Testis (tissue), 3 donors: Measurements from ENCODE around the gene ALPG. TPM values are rescaled to one million over a fixed set of nuclear protein-coding genes. Genes with fewer than 3 reads are reported as not detected.
"Not testable (repeated sequence)": the region's sequence is repeated elsewhere in the genome, so short reads cannot be mapped to it uniquely, and the experiment has no call there.

Source experiments
- DNase-seq: peaks from one replicate; pipeline ENCODE4 v3.0.0-alpha.2; 2019
- H3K27ac ChIP-seq, 2 donors: fragments of 200-600 bp; sonication (generic); one replicate each; pipeline ENCODE4 v1.5.1; 2019
- H3K27me3 ChIP-seq: fragments of 200-600 bp; sonication (generic); one replicate; pipeline ENCODE4 v1.5.1; 2019
- H3K36me3 ChIP-seq: fragments of 200-600 bp; sonication (generic); one replicate; pipeline ENCODE4 v1.5.1; 2017; ENCODE audit warnings: low read depth; ENCODE audit errors: missing control alignments
- H3K4me1 ChIP-seq: fragments of 200-600 bp; sonication (generic); one replicate; pipeline ENCODE4 v1.5.1; 2019
- H3K4me3 ChIP-seq, 2 donors: fragments of 200-600 bp; sonication (generic); one replicate each; pipeline ENCODE4 v1.5.1; 2017 to 2019
- H3K9me3 ChIP-seq: fragments of 200-600 bp; sonication (generic); one replicate; pipeline ENCODE4 v1.5.1; 2017
- POLR2A ChIP-seq: fragments of 450-650 bp; IDR thresholded peaks from one replicate; pipeline ENCODE4 v1.6.1; 2017; ENCODE audit warnings: antibody characterized with exemption, mild to moderate bottlenecking, moderate library complexity
- WGBS, 2 donors: methylation state at CpG; one replicate each; pipeline ENCODE4 v1.1.5; 2018; 5-methylcytosine and 5-hydroxymethylcytosine counted together
- intact Hi-C: fragments of 100-400 bp; cut with DNase I; formaldehyde crosslinking; loops from one replicate; pipeline ENCODE4 v1.15.1; 2023; ENCODE audit warnings: low total_unique reads
- polyA plus RNA-seq: library from polyadenylated mRNA; stranded (reverse); fragments of 350-450 nt; fragmentation: Illumina TruSeq; extraction: RNeasy Lipid Tissue Mini Kit (QIAGEN cat#74804); gene quantifications from one replicate; pipeline ENCODE4 v1.2.3, GENCODE V29; 2014; ENCODE audit warnings: low read depth, low replicate concordance; ENCODE audit not compliant: insufficient read depth
- total RNA-seq, 2 donors: library from RNA; depleted of rRNA; stranded (reverse); fragments of >200 nt; gene quantifications; one replicate each; pipeline ENCODE4 v1.2.3, GENCODE V29; 2016
- TF ChIP-seq, protein P1 (sequence below), 3 experiments: fragments of 450-650 bp in 2 of 3; fragments of 200-600 bp in 1 of 3; sonication (generic) in 1 of 3; IDR thresholded peaks; one replicate each; pipeline ENCODE4 v1.5.1; 2016 to 2019; ENCODE audit warnings: antibody characterized with exemption in 3 of 3, mild to moderate bottlenecking in 2 of 3, moderate library complexity in 1 of 3

Gene ALPG
- total and polyA plus RNA-seq, 3 donors from 2014 or later, result 0.44 to 1.0 (median 0.93) TPM

DNA sequence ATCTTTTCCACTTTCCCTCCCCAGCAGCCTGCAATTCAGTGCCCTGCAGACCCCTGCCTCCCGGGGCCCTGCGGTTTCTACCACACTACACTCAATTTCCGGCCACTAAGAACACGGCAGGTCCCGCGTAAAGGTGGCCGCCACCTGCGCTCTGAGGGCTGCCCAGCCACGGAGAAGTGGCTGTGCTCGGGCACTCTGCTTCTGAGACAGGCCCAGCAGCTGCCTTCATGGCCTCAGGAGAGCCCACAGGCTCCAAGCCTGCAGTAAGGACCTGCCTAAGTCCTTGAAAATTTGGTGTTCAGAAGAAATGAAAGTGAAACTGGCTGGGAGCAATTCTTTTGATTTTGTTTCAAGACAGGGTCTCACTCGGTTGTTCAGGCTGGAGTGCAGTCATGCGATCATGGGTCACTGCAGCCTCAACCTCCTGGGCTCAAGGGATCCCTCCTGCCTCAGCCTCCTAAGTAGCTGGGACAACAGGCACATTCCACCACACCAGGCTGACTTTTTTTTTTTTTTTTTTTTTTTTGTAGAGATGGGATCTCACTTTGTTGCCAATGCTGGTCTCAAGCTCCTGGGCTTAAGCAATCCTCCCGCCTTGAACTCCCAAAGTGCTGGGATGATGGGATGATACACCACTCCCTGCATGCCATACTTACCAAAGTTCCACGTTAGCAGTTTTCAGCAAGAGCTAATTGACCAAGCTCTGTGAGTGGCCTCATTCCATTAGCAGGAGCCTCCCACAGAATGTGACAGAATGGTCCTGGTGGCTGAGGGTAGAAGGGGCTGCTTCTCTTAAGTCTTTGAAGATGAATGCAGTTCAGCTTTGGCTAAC is 42.6 kb upstream of the ALPG start:
- Histone ChIP-seq H3K4me1 (peaks cover 7% of the 10 kb centered on the region), H3K4me3 (no peak overlapping the region), H3K36me3 (no peaks in the 10 kb centered on the region), H3K9me3 (no peaks in the 10 kb centered on the region), H3K27ac (no peak overlapping the region), H3K27me3 (no peaks in the 10 kb centered on the region)
- intact Hi-C loops, result no loop called here
- TF ChIP-seq, protein P1, sequence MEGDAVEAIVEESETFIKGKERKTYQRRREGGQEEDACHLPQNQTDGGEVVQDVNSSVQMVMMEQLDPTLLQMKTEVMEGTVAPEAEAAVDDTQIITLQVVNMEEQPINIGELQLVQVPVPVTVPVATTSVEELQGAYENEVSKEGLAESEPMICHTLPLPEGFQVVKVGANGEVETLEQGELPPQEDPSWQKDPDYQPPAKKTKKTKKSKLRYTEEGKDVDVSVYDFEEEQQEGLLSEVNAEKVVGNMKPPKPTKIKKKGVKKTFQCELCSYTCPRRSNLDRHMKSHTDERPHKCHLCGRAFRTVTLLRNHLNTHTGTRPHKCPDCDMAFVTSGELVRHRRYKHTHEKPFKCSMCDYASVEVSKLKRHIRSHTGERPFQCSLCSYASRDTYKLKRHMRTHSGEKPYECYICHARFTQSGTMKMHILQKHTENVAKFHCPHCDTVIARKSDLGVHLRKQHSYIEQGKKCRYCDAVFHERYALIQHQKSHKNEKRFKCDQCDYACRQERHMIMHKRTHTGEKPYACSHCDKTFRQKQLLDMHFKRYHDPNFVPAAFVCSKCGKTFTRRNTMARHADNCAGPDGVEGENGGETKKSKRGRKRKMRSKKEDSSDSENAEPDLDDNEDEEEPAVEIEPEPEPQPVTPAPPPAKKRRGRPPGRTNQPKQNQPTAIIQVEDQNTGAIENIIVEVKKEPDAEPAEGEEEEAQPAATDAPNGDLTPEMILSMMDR (IDR thresholded peaks at IDR 0.05), result no peak
- no peak for TF ChIP-seq POLR2A
- 73 to 77% methylated on average over 13 to 14 of the region's 14 CpGs for WGBS, 2 donors
- no peak for DNase-seq

DNA sequence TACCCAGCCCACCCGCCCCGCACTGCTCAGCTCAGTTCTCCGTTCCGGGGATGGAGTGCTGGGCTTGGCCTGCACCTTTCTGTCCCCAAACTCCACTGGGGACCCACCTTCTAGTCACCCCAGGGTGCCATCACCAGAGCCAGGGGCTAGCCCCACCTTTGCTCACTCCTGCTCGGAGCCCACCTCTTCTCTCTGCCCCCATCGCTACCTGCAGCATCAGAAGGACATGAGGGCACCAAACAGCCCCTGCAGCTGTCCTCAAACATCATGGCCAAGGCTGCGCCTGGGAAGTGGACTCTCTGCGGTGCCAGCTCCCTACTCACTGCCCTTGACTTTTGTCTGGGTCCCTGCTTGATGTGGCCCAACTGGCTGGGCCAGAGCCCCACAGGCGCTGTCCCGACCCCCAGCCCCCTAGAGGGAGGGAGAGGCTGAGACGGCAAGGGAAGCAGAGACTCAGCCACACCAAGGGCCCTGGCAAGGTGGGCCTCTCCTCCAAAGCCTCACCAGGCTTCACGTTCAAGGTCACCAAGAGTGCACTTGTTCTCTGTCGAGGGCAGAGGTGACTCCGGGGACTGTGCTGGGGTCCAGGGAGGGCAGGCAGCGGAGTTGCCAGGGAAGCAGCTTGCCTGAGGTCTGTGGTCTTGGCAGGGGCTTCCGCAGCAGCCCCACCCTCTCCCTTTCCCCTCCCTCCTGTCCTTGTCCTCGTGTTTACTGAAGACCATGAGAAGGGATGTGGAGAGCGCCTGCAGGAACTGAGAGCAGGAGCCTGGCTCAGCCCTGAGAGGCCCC is 41.6 kb upstream of the ALPG start:
- intact Hi-C loops, H3K27ac ChIP-seq, H3K4me3 ChIP-seq, H3K36me3 ChIP-seq, H3K4me1 ChIP-seq, DNase-seq, H3K27me3 ChIP-seq, H3K9me3 ChIP-seq: not testable (repeated sequence)
- WGBS, 2 donors, result 75 to 85% methylated on average over 10 to 18 of the region's 18 CpGs

DNA sequence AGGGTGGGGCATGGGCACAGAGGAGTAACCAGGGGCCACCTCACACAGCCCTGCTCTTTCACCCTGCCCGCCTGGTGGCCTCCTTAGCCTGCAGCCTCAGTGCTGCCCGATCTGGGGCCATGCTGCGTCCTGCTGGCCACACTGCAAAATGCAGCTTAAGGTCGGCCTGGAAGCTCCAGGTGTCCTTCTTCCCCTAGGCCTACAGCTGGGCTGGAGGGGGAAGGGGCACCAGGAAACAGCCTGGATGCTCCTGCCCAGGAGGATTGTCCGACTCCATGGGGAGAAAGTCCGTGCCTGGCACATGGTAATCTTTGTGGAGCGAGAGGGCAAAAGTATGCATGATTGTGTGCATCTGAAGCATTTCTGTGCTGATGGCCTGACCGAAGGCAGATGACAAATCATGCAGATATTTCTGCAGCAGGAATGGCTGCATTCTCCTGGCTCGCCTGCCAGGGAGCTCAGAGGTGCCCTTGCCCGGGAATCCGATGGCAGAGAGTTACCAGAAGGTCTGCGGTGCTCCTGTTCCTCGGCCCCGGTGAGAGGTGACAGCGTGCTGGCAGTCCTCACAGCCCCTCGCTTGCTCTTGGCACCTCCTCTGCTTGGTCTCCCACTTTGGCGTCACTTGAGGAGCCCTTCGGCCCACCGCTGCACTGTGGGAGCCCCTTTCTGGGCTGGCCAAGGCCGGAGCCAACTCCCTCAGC is 40.9 kb upstream of the ALPG start:
- no peak for DNase-seq
- H3K36me3 ChIP-seq, result no peaks in the 10 kb centered on the region
- peaks cover 7% of the 10 kb centered on the region for H3K4me1 ChIP-seq
- no peaks in the 10 kb centered on the region for H3K27me3 ChIP-seq
- WGBS, 2 donors, result 64 to 66% methylated on average over 15 to 19 of the region's 20 CpGs
- intact Hi-C loops, result no loop called here
- TF ChIP-seq, protein P1 (IDR thresholded peaks at IDR 0.05), result peak in 2 of 3 experiments; percentile 39 to 53
- TF ChIP-seq POLR2A, result no peak
- H3K9me3 ChIP-seq, result no peaks in the 10 kb centered on the region
- peak overlapping the region in 1 of 2 donors; percentile 13 for H3K4me3 ChIP-seq
- H3K27ac ChIP-seq, result no peak overlapping the region

DNA sequence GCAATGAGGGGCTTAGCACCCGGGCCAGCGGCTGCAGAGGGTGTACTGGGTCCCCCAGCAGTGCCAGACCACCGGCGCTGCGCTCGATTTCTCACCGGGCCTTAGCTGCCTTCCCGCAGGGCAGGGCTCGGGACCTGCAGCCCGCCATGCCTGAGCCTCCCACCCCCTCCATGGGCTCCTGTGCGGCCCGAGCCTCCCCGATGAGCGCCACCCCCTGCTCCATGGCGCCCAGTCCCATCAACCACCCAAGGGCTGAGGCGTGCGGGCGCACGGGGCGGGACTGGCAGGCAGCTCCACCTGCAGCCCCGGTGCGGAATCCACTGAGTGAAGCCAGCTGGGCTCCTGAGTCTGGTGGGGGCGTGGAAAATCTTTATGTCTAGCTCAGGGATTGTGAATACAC is 40.2 kb upstream of the ALPG start:
- 89% methylated on average over 23 of the region's 23 CpGs; no CpG with 5 or more reads in 1 of the 2 donors for WGBS, 2 donors
- H3K9me3 ChIP-seq, DNase-seq: not testable (repeated sequence)

DNA sequence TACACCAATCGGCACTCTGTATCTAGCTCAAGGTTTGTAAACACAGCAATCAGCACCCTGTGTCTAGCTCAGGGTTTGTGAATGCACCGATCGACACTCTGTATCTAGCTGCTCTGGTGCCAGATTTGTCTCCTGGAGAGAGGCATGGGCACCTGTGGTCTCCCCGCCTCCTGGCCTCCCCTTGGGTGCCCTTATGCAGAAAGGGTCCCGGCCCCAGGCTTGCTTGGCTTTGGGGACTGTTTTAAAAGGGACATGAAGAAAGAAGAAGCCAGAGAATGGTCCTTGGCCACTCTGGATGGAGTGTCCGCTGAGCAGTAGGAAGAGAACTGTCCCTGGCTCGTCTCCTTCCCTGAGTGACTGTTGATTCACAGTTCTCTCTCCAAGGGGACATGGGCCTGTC is 39.6 kb upstream of the ALPG start:
- Histone ChIP-seq H3K36me3 (no peaks in the 10 kb centered on the region), H3K27me3 (no peaks in the 10 kb centered on the region), H3K9me3 (no peaks in the 10 kb centered on the region), H3K4me3 (no peak overlapping the region), H3K27ac (no peak overlapping the region), H3K4me1 (peaks cover 7% of the 10 kb centered on the region)
- no peak for TF ChIP-seq POLR2A
- TF ChIP-seq, protein P1 (IDR thresholded peaks at IDR 0.05), result no peak
- DNase-seq, result no peak
- WGBS, 2 donors, result 44 to 49% methylated on average over 7 of the region's 7 CpGs
- intact Hi-C loops, result no loop called here

More for the DNA sequence above, 40.2 kb upstream of the ALPG start:
- H3K4me1 ChIP-seq, H3K27ac ChIP-seq, H3K36me3 ChIP-seq, intact Hi-C loops, H3K27me3 ChIP-seq: not testable (repeated sequence)
- peak overlapping the region in 1 of 2 donors; percentile 13 for H3K4me3 ChIP-seq
